Osteoblast (primary cell): ENCODE data around the gene GSX1. TPM values are rescaled to one million over a fixed set of nuclear protein-coding genes. Genes with fewer than 3 reads are reported as not detected.
A peak's percentile ranks its signal among the peaks of the same experiment; 100 is the strongest.

ENCODE experiments used
- DNase-seq: peaks from one replicate; pipeline ENCODE4 v3.0.0; 2011; ENCODE audit warnings: low spot score, mixed read lengths; ENCODE audit not compliant: insufficient read length; ENCODE audit errors: missing footprints
- H2AFZ ChIP-seq: 2 replicates; pipeline ENCODE4 v1.6.0; 2011; ENCODE audit warnings: mild to moderate bottlenecking, low read length
- H3K27ac ChIP-seq: 2 replicates; pipeline ENCODE4 v1.5.1; 2011; ENCODE audit warnings: mild to moderate bottlenecking, low read depth, low read length, moderate library complexity
- H3K27me3 ChIP-seq: 2 replicates; pipeline ENCODE4 v1.6.0; 2012; ENCODE audit warnings: mild to moderate bottlenecking, control low read depth, inconsistent platforms, low read length, moderate library complexity; ENCODE audit not compliant: insufficient read depth
- H3K36me3 ChIP-seq: 2 replicates; pipeline ENCODE4 v1.5.1; 2011; ENCODE audit warnings: mild to moderate bottlenecking, low read length, control low read depth, moderate library complexity; ENCODE audit not compliant: insufficient read depth
- H3K4me1 ChIP-seq: 2 replicates; pipeline ENCODE4 v1.5.1; 2011; ENCODE audit warnings: mild to moderate bottlenecking, low read length, control low read depth, moderate library complexity; ENCODE audit not compliant: insufficient read depth
- H3K4me2 ChIP-seq: 2 replicates; pipeline ENCODE4 v1.6.0; 2011; ENCODE audit warnings: mild to moderate bottlenecking, low read length; ENCODE audit not compliant: insufficient read depth
- H3K4me3 ChIP-seq: fragments of 200-600 bp; sonication (generic); 3 replicates; pipeline ENCODE4 v1.5.1; 2012; ENCODE audit warnings: mild to moderate bottlenecking, low read length, inconsistent platforms; ENCODE audit not compliant: insufficient read depth
- H3K79me2 ChIP-seq: 2 replicates; pipeline ENCODE4 v1.6.0; 2012; ENCODE audit warnings: mild to moderate bottlenecking, low read length, control low read depth, inconsistent platforms; ENCODE audit not compliant: insufficient read depth
- H3K9me3 ChIP-seq: 2 replicates; pipeline ENCODE4 v1.5.1; 2011; ENCODE audit warnings: low read depth, low read length, control low read depth
- H4K20me1 ChIP-seq: 2 replicates; pipeline ENCODE4 v1.6.0; 2012; ENCODE audit warnings: mild to moderate bottlenecking, low read length, control low read depth; ENCODE audit not compliant: insufficient read depth
- total RNA-seq: library from RNA; depleted of rRNA; stranded (reverse); fragments of >200 nt; gene quantifications from 2 replicates; pipeline ENCODE4 v1.2.3, GENCODE V29; 2012
- TF ChIP-seq, protein P1 (sequence below): IDR thresholded peaks from 2 replicates; pipeline ENCODE4 v1.5.1; 2011; ENCODE audit warnings: mild to moderate bottlenecking, low read depth, low read length, moderate library complexity; ENCODE audit errors: extremely low read depth

The GSX1 gene
- total RNA-seq, 1 donor, result not detected

DNA sequence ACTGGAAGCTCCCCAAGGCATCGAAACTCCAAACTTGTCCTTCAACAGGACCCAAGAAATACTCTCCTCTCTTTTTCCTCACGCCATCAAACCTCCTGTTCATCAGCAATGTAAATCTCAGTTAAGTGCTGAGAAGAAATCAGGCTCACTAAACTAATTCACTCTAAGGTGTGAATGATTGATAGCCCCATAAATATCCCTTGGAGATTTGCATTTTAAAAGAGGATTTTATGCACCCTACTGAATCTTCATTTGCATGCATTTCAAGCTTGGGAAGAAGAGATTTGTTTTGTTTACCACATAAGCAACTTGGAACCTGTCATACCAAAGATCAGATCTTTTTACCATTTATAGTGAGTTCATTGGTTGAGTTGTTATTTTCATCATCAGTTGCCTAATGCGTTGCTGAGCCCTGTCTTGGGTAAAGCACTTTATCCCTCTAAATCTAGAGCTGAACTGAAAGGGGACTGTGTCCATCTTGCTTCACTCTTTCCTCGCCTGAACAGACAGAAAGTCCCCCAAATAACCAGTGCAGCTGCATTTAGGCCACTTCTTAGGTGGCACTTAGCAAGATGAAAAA is 40.2 kb upstream of the GSX1 start:
- Histone ChIP-seq H3K4me2 (no peak overlapping the region), H4K20me1 (no peaks in the 10 kb centered on the region), H3K79me2 (no peaks in the 10 kb centered on the region), H3K27me3 (no peaks in the 10 kb centered on the region), H3K27ac (no peak overlapping the region), H3K4me1 (no peaks in the 10 kb centered on the region), H3K4me3 (no peak overlapping the region), H3K9me3 (no peaks in the 10 kb centered on the region), H3K36me3 (no peaks in the 10 kb centered on the region), H2AFZ (no peak overlapping the region)
- TF ChIP-seq, protein P1, sequence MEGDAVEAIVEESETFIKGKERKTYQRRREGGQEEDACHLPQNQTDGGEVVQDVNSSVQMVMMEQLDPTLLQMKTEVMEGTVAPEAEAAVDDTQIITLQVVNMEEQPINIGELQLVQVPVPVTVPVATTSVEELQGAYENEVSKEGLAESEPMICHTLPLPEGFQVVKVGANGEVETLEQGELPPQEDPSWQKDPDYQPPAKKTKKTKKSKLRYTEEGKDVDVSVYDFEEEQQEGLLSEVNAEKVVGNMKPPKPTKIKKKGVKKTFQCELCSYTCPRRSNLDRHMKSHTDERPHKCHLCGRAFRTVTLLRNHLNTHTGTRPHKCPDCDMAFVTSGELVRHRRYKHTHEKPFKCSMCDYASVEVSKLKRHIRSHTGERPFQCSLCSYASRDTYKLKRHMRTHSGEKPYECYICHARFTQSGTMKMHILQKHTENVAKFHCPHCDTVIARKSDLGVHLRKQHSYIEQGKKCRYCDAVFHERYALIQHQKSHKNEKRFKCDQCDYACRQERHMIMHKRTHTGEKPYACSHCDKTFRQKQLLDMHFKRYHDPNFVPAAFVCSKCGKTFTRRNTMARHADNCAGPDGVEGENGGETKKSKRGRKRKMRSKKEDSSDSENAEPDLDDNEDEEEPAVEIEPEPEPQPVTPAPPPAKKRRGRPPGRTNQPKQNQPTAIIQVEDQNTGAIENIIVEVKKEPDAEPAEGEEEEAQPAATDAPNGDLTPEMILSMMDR, result no peak
- peak; percentile 6 for DNase-seq

DNA sequence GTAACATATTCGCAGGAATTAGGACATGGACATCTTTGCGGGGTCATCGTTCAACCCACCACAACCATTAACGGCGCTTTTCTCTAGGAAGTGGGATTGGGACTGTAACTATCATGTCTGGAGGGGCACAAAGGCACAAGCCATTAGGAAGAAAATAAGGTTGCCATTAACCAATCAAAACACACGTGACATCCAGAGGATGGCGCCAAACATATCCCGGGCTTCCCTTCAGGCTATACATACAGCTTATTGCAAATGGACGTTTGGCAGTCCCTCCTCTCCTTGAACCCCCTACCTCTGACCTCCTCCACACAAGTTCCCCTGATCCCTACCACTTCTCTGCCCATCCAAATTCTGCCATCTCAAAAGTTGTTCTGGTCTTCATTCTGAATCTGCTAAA is 26.6 kb upstream of the GSX1 start:
- Histone ChIP-seq H3K36me3 (no peaks in the 10 kb centered on the region), H2AFZ (no peak overlapping the region), H3K79me2 (no peaks in the 10 kb centered on the region), H3K4me3 (no peak overlapping the region), H3K4me1 (no peaks in the 10 kb centered on the region), H4K20me1 (no peaks in the 10 kb centered on the region), H3K9me3 (no peaks in the 10 kb centered on the region), H3K4me2 (no peak overlapping the region), H3K27me3 (no peaks in the 10 kb centered on the region), H3K27ac (no peak overlapping the region)
- TF ChIP-seq, protein P1, result no peak
- no peak for DNase-seq

DNA sequence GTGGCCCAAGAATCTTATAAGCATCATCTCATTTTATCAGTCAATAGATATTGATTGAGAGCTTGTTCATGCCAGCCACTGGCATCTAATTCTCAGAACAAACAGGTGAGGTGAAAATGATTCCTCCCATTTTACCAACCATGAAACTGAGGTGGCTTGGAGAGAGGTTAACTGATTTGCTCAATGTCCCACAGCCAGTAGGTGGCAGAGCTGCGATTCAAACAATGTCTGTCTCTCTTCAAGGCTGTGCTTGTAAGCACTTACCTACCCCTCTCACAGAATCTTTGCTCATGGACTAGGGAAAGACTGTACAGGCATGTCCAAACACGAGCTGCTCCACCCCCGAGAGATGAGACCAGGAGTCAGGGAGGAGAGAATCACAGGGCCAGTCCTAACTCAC is 21.5 kb upstream of the GSX1 start:
- Histone ChIP-seq H3K4me2 (no peak overlapping the region), H4K20me1 (no peaks in the 10 kb centered on the region), H3K4me1 (no peaks in the 10 kb centered on the region), H3K79me2 (no peaks in the 10 kb centered on the region), H3K36me3 (no peaks in the 10 kb centered on the region), H2AFZ (no peak overlapping the region), H3K27ac (no peak overlapping the region), H3K27me3 (peaks cover 7% of the 10 kb centered on the region), H3K4me3 (no peak overlapping the region), H3K9me3 (no peaks in the 10 kb centered on the region)
- no peak for DNase-seq
- TF ChIP-seq, protein P1, result peak; percentile 43

DNA sequence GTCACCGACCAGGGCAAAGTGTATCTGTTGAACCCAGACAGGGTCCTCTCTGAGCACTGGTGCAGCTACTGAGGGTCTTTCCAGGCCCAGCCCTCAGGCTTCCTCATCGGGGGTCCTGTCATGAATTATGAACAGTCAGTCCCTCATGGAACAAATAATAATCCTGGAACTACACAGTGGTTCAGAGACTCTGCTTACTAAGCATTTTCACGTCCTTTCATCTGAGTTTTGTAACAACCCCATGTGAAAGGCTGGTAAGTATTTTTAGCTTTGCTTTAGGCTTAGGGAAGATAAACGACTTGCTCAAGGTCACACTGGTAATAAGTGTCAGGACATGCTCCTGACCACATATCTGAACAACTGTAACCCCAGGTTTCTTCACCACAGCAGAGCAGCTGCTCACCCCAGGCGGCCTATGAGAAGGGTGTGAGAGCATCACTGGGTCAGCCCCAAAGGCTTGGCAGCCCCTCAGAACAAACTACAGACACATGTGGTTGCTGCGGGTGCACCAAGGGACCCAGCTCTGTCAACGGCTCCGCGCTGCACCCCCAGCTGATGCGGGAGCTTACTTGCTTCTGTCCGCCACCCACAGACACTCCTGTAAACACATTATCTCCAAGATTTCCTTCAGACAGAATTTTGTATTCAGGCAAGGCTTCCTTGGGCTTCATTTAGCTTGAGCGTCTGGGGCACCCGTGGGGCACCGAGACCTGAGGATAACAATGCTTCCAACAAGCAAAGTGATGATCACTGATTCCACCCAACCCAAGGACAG is 19.4 kb upstream of the GSX1 start:
- Histone ChIP-seq H3K27me3 (peaks cover 18% of the 10 kb centered on the region), H4K20me1 (no peaks in the 10 kb centered on the region)
- no peak for DNase-seq

More for the DNA sequence above, 19.4 kb upstream of the GSX1 start:
- no peaks in the 10 kb centered on the region for H3K79me2 ChIP-seq
- H3K9me3 ChIP-seq, result no peaks in the 10 kb centered on the region
- TF ChIP-seq, protein P1, result no peak
- no peak overlapping the region for H3K4me2 ChIP-seq
- no peaks in the 10 kb centered on the region for H3K36me3 ChIP-seq
- no peak overlapping the region for H3K4me3 ChIP-seq
- no peak overlapping the region for H3K27ac ChIP-seq
- no peak overlapping the region for H2AFZ ChIP-seq
- no peaks in the 10 kb centered on the region for H3K4me1 ChIP-seq
